ENCODE measurements around the gene KRT6C.

KRT6C gene

GRCh38 chr12:52518574-52519386 is 45.2 kb upstream of the KRT6C start:
- no peak overlapping the region for H3K4me3 ChIP-seq (ENCODE audit: low read depth, low read length)
- TF ChIP-seq CTCF (IDR thresholded peaks at IDR 0.05; ENCODE audit: low read depth, low read length): no peak
- in situ Hi-C loops (cut with HindIII; ENCODE audit: low sequenced_read_pairs): no loop called here
- DNase-seq (ENCODE audit: low read depth, low spot score): no peak

GRCh38 chr12:52517888-52518287 is 44.3 kb upstream of the KRT6C start:
- no peak for DNase-seq (ENCODE audit: low read depth, low spot score)
- no peak overlapping the region for H3K4me3 ChIP-seq (ENCODE audit: low read depth, low read length)
- in situ Hi-C loops (cut with HindIII; ENCODE audit: low sequenced_read_pairs): no loop called here
- TF ChIP-seq CTCF (IDR thresholded peaks at IDR 0.05; ENCODE audit: low read depth, low read length): no peak

- TF ChIP-seq CTCF (IDR thresholded peaks at IDR 0.05; ENCODE audit: low read depth, low read length): no peak
- no peak for DNase-seq (ENCODE audit: low read depth, low spot score)
- in situ Hi-C loops (cut with HindIII; ENCODE audit: low sequenced_read_pairs): no loop called here
- H3K4me3 ChIP-seq (ENCODE audit: low read depth, low read length): no peak overlapping the region
These were observed 43.6 kb upstream of the KRT6C start for GRCh38 chr12:52517005-52517835.

GRCh38 chr12:52515927-52516831 is 42.6 kb upstream of the KRT6C start:
- in situ Hi-C loops (cut with HindIII; ENCODE audit: low sequenced_read_pairs): no loop called here

GRCh38 chr12:52515319-52515646 is 41.7 kb upstream of the KRT6C start:
- no peak for TF ChIP-seq CTCF (IDR thresholded peaks at IDR 0.05; ENCODE audit: low read depth, low read length)
- H3K4me3 ChIP-seq (ENCODE audit: low read depth, low read length): no peak overlapping the region
- no peak for DNase-seq (ENCODE audit: low read depth, low spot score)
- in situ Hi-C loops (cut with HindIII; ENCODE audit: low sequenced_read_pairs): no loop called here

More at GRCh38 chr12:52515927-52516831, 42.6 kb upstream of the KRT6C start:
- no peak for DNase-seq (ENCODE audit: low read depth, low spot score)
- H3K4me3 ChIP-seq (ENCODE audit: low read depth, low read length): no peak overlapping the region
- no peak for TF ChIP-seq CTCF (IDR thresholded peaks at IDR 0.05; ENCODE audit: low read depth, low read length)
